ENCODE measurements around the gene COIL.

COIL gene

DNA sequence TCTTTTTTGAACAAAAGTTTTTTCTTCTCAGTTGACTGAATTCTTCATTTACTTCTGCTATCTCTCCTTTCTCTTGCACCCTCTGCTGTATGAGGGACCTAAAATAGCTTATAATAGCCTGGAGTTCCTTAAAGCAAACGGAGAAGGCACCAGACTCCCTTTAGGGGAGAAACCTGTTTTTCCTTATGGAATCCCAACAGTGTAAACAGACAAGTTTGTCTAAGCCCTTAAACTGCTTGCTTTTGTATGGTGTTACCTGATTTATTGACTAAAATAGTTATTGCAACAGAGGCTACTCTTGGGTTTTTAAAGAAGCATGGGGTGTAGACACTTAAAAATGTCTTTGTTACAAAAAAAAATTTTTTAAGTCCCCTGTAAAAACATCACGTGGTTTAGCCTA lies 34.1 kb downstream of the COIL start:
- Histone ChIP-seq H3K36me3 (ENCODE audit: insufficient read depth, low read length) (no peaks in the 10 kb centered on the region), H3K79me2 (ENCODE audit: insufficient read depth, low read length) (no peaks in the 10 kb centered on the region), H3K9ac (ENCODE audit: low read depth, low read length) (no peak overlapping the region), H3K4me3 (ENCODE audit: low read depth in 1 of 2, low read length in 2 of 2) (no peak overlapping the region), H3K4me1 (ENCODE audit: insufficient read depth, low read length) (no peaks in the 10 kb centered on the region), H3K27me3 (ENCODE audit: insufficient read depth, low read length, poor library complexity) (no peaks in the 10 kb centered on the region), H2AFZ (ENCODE audit: low read depth, low read length) (no peak overlapping the region), H3K4me2 (ENCODE audit: insufficient read depth, low read length) (no peak overlapping the region), H3K9me3 (ENCODE audit: insufficient read depth, low read length, severe bottlenecking) (peaks cover 21% of the 10 kb centered on the region), H3K27ac (ENCODE audit: low read length) (no peak overlapping the region), H4K20me1 (ENCODE audit: insufficient read depth, low read length) (no peaks in the 10 kb centered on the region)
- DNase-seq (no peak), ATAC-seq (ENCODE audit: insufficient read depth, low read depth) (no peak)
- TF ChIP-seq, protein P1, sequence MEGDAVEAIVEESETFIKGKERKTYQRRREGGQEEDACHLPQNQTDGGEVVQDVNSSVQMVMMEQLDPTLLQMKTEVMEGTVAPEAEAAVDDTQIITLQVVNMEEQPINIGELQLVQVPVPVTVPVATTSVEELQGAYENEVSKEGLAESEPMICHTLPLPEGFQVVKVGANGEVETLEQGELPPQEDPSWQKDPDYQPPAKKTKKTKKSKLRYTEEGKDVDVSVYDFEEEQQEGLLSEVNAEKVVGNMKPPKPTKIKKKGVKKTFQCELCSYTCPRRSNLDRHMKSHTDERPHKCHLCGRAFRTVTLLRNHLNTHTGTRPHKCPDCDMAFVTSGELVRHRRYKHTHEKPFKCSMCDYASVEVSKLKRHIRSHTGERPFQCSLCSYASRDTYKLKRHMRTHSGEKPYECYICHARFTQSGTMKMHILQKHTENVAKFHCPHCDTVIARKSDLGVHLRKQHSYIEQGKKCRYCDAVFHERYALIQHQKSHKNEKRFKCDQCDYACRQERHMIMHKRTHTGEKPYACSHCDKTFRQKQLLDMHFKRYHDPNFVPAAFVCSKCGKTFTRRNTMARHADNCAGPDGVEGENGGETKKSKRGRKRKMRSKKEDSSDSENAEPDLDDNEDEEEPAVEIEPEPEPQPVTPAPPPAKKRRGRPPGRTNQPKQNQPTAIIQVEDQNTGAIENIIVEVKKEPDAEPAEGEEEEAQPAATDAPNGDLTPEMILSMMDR (IDR thresholded peaks at IDR 0.05; ENCODE audit: borderline replicate concordance, extremely low read depth, low read length, poor library complexity, severe bottlenecking): no peak
- TF ChIP-seq EZH2 (IDR thresholded peaks at IDR 0.05; ENCODE audit: borderline replicate concordance, low read depth, low read length, severe bottlenecking): no peak

DNA sequence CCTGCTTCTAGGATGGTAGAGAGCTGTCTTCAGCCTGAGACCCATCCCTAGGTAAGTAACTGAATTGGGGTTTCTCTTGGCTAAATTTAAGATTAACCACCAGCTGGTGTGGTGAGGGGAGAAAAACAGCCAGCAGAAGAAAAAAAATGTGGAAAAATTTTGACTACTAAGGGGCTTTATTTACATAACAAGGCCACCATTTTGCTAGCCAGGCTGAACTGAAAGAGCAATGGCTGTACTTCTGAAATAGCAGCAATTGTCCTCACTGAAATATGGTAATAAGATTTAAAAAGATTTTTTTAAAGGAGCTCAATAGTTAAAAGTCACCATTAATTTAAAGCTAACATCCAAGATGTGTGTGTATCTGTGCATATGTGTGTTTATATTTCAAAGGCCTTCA lies 34.6 kb downstream of the COIL start:
- TF ChIP-seq EZH2 (IDR thresholded peaks at IDR 0.05; ENCODE audit: borderline replicate concordance, low read depth, low read length, severe bottlenecking): no peak
- TF ChIP-seq, protein P1 (IDR thresholded peaks at IDR 0.05; ENCODE audit: borderline replicate concordance, extremely low read depth, low read length, poor library complexity, severe bottlenecking): no peak
- Histone ChIP-seq H4K20me1 (ENCODE audit: insufficient read depth, low read length) (no peaks in the 10 kb centered on the region), H3K27me3 (ENCODE audit: insufficient read depth, low read length, poor library complexity) (no peaks in the 10 kb centered on the region), H3K36me3 (ENCODE audit: insufficient read depth, low read length) (no peaks in the 10 kb centered on the region), H2AFZ (ENCODE audit: low read depth, low read length) (no peak overlapping the region), H3K4me3 (ENCODE audit: low read depth in 1 of 2, low read length in 2 of 2) (no peak overlapping the region), H3K79me2 (ENCODE audit: insufficient read depth, low read length) (no peaks in the 10 kb centered on the region), H3K4me2 (ENCODE audit: insufficient read depth, low read length) (no peak overlapping the region), H3K9me3 (ENCODE audit: insufficient read depth, low read length, severe bottlenecking) (peaks cover 20% of the 10 kb centered on the region), H3K27ac (ENCODE audit: low read length) (no peak overlapping the region), H3K4me1 (ENCODE audit: insufficient read depth, low read length) (no peaks in the 10 kb centered on the region), H3K9ac (ENCODE audit: low read depth, low read length) (no peak overlapping the region)
- DNase-seq (no peak), ATAC-seq (ENCODE audit: insufficient read depth, low read depth) (no peak)

DNA sequence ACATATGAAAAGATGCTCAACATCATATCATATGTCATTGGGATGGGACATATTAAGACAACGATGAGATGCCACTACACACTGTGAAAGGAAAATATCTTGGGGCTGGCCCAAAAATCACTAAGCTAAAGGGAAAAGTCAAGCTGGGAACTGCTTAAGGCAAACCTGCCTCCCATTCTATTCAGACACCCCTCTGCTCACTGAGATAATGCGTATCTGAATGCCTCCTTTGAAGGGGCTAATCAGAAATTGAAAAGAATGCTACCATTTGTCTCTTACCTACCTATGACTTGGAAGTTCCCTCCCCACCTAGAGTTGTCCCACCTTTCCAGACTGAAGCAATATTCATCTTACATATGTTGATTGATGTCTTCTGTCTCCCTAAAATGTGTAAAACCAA lies 35.8 kb downstream of the COIL start:
- Histone ChIP-seq H2AFZ (ENCODE audit: low read depth, low read length) (no peak overlapping the region), H4K20me1 (ENCODE audit: insufficient read depth, low read length) (no peaks in the 10 kb centered on the region), H3K27ac (ENCODE audit: low read length) (no peak overlapping the region), H3K4me2 (ENCODE audit: insufficient read depth, low read length) (no peak overlapping the region), H3K4me3 (ENCODE audit: low read depth in 1 of 2, low read length in 2 of 2) (no peak overlapping the region), H3K36me3 (ENCODE audit: insufficient read depth, low read length) (no peaks in the 10 kb centered on the region), H3K9me3 (ENCODE audit: insufficient read depth, low read length, severe bottlenecking) (peaks cover 9% of the 10 kb centered on the region), H3K9ac (ENCODE audit: low read depth, low read length) (no peak overlapping the region), H3K79me2 (ENCODE audit: insufficient read depth, low read length) (no peaks in the 10 kb centered on the region), H3K4me1 (ENCODE audit: insufficient read depth, low read length) (no peaks in the 10 kb centered on the region), H3K27me3 (ENCODE audit: insufficient read depth, low read length, poor library complexity) (no peaks in the 10 kb centered on the region)
- no peak for DNase-seq
- TF ChIP-seq, protein P1 (IDR thresholded peaks at IDR 0.05; ENCODE audit: borderline replicate concordance, extremely low read depth, low read length, poor library complexity, severe bottlenecking): no peak
- TF ChIP-seq EZH2 (IDR thresholded peaks at IDR 0.05; ENCODE audit: borderline replicate concordance, low read depth, low read length, severe bottlenecking): no peak
- no peak for ATAC-seq (ENCODE audit: insufficient read depth, low read depth)

DNA sequence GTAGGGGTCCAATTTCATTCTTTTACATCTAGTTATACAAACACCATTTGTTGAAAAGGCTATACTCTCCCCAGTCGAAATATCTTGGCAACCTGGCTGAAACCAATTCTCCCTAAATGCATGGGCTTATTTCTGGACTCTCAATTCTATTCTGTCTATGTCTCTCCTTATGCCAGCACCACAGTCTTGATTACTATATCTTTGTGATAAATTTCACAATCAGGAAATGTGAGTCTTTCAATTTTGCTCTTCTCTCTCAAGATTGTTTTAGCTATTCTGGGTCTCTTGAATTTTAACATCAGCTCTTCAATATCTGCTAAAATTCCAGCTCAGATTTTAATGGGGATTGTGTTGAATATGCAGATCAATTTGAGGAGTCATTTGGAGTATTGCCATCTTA lies 41.1 kb downstream of the COIL start:
- no peaks in the 10 kb centered on the region for H4K20me1 ChIP-seq (ENCODE audit: insufficient read depth, low read length)
- H3K27ac ChIP-seq (ENCODE audit: low read length): no peak overlapping the region
- no peak for DNase-seq

More for the DNA sequence above, 41.1 kb downstream of the COIL start:
- Histone ChIP-seq H3K4me1 (ENCODE audit: insufficient read depth, low read length) (peaks cover 7% of the 10 kb centered on the region), H3K9ac (ENCODE audit: low read depth, low read length) (no peak overlapping the region), H2AFZ (ENCODE audit: low read depth, low read length) (no peak overlapping the region), H3K36me3 (ENCODE audit: insufficient read depth, low read length) (no peaks in the 10 kb centered on the region), H3K4me2 (ENCODE audit: insufficient read depth, low read length) (no peak overlapping the region), H3K9me3 (ENCODE audit: insufficient read depth, low read length, severe bottlenecking) (no peaks in the 10 kb centered on the region), H3K4me3 (ENCODE audit: low read depth in 1 of 2, low read length in 2 of 2) (no peak overlapping the region), H3K27me3 (ENCODE audit: insufficient read depth, low read length, poor library complexity) (no peaks in the 10 kb centered on the region), H3K79me2 (ENCODE audit: insufficient read depth, low read length) (peaks cover 3% of the 10 kb centered on the region; the same call in 1 of the 2 replicates)
- ATAC-seq (ENCODE audit: insufficient read depth, low read depth): no peak
- TF ChIP-seq EZH2 (IDR thresholded peaks at IDR 0.05; ENCODE audit: borderline replicate concordance, low read depth, low read length, severe bottlenecking): no peak

All from DND-41 (cell line).